Brain microvascular endothelial cell (primary cell): ENCODE data around the gene ACP6.

Experiments used
- DNase-seq: peaks from one replicate; pipeline ENCODE4 v3.0.0-alpha.2; 2020
- H3K27ac ChIP-seq: fragments of 250-450 bp; sonication (Bioruptor Pico); 2 replicates; pipeline ENCODE4 v1.5.1; 2020; ENCODE audit warnings: mild to moderate bottlenecking, moderate library complexity
- H3K27me3 ChIP-seq: fragments of 250-450 bp; sonication (Bioruptor Pico); replicated peaks from 2 replicates; pipeline ENCODE4 v1.5.1; 2020; ENCODE audit warnings: mild to moderate bottlenecking
- H3K36me3 ChIP-seq: fragments of 250-450 bp; sonication (Bioruptor Pico); replicated peaks from 2 replicates; pipeline ENCODE4 v1.5.1; 2020; ENCODE audit warnings: mild to moderate bottlenecking
- H3K4me3 ChIP-seq: 2 replicates; pipeline ENCODE4 v1.5.1; 2011; ENCODE audit warnings: low read depth, mild to moderate bottlenecking, control low read depth, low read length, moderate library complexity
- CTCF ChIP-seq: IDR thresholded peaks from 2 replicates; pipeline ENCODE4 v1.5.1; 2011; ENCODE audit warnings: low read depth, mild to moderate bottlenecking, moderate library complexity, low read length, control low read depth, inconsistent platforms; ENCODE audit errors: missing control alignments
- in situ Hi-C: cut with HindIII; loops from 2 replicates; pipeline ENCODE4 v1.10.0; 2017; ENCODE audit warnings: low sequenced_read_pairs, low pct_ligation_motif_present

Gene ACP6

DNA sequence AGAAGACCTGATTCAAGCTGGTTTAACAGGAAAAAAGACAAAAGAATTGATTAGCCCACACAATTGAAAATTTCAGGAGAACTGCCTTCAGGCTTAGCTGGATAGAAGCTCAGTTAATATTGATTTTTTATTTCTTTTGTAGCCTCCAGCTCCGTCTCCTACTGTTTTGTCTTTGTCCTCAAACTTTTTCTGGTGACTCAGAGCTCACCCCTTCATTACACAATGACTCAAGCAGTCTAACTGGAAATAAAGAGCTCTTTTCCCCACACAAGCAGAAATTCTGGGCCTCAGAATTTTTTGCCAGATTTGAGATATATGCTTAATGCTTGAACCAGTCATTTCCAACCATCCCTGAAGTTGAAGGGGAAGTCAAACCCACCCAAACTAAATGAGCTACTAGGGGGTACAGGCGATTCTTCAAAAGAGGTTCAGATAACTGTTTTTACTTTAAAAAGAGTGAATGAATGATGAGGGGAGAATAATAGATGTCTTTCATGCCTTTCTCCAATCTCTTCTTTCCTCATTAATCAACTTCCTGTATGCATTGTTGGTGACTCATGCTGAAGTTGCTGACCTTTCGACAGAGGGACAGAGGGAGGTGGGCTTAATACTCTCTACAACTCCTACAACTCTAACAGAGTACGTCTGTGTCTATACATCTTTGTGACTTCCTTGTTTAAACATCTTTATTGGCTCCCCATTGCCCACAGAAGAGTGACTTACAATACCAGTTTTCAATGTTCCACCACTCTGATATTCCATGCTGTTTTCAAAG is 6.2 kb upstream of the ACP6 start:
- no peaks in the 10 kb centered on the region for H3K36me3 ChIP-seq
- no peak for TF ChIP-seq CTCF
- H3K27ac ChIP-seq = peak overlapping the region; percentile 98
- H3K4me3 ChIP-seq = no peak overlapping the region
- peak; percentile 82 for DNase-seq
- in situ Hi-C loops = no loop called here
- H3K27me3 ChIP-seq = no peaks in the 10 kb centered on the region

- Histone ChIP-seq H3K36me3 (no peaks in the 10 kb centered on the region), H3K4me3 (no peak overlapping the region), H3K27me3 (no peaks in the 10 kb centered on the region), H3K27ac (no peak overlapping the region)
- in situ Hi-C loops = no loop called here
- no peak for TF ChIP-seq CTCF
- DNase-seq = no peak
These were observed 3.5 kb upstream of the ACP6 start for GRCh38 chr1:147673816-147674215.

DNA sequence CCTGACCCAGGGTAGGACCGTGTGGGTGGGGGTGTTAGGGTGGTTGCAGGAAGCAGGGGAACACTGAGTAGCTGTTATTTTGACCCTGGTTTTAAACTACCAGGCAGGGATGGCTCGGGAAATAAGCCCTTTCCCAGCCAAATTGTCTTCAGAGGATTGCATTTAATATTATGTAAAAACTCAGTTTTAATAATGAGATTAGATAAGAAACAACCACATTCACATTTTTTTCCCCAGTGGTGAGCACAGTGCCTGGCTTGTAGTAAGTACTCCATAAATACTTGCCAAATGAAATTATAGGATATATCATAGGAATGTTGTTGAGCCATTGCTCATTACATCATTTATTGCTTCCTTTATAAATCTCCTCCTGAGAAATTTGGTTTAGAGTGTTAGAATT is 3.1 kb upstream of the ACP6 start:
- in situ Hi-C loops = no loop called here
- Histone ChIP-seq H3K27me3 (no peaks in the 10 kb centered on the region), H3K4me3 (no peak overlapping the region), H3K36me3 (no peaks in the 10 kb centered on the region), H3K27ac (no peak overlapping the region)
- DNase-seq = peak; percentile 56
- no peak for TF ChIP-seq CTCF

DNA sequence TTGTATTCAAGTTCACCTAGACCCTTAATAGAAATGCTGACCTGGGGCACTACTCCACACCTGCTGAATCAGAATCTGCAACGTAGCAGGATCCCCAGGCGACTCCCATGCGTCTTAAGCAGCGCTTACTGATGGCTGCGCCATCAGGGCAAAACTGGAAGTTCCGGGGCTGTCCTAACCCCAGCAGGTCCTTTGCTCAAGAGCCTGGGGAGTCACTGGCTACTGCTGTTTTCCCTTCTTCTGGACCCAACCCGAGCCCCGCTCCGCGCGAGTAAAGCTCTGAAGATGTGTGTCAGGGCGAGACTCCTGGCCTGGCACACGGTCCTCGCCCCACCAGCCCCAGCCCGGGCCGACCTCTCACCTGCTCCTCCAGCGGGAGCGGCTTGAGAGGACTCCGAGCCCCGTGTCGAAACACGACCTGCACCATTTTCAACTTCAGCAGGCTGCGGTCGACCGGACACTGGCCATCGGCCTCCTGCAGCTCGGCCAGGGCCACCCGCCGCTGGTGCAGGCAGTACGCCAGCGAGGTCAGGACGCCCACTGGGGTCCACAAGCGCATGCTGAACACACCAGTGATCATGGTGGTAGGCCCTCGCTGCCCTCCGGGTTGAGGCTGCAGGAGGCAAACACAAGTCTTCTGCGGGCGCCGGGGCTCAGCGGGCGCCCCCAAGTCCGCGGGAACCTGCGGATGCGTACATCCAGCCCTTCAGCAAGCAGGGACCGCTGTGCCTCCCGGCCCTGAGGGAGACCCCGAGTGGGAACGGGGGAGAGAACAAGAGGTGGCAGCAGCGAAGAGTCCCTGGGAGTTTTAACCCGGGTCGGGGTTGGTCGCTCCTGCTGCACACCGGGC is 630 bp downstream of the ACP6 start:
- peak overlapping the region; percentile 79 for H3K4me3 ChIP-seq
- peak; percentile 34 for DNase-seq
- no peaks in the 10 kb centered on the region for H3K27me3 ChIP-seq
- H3K27ac ChIP-seq = no peak overlapping the region
- peak; percentile 7 for TF ChIP-seq CTCF
- in situ Hi-C loops = no loop called here
- H3K36me3 ChIP-seq = no peaks in the 10 kb centered on the region

DNA sequence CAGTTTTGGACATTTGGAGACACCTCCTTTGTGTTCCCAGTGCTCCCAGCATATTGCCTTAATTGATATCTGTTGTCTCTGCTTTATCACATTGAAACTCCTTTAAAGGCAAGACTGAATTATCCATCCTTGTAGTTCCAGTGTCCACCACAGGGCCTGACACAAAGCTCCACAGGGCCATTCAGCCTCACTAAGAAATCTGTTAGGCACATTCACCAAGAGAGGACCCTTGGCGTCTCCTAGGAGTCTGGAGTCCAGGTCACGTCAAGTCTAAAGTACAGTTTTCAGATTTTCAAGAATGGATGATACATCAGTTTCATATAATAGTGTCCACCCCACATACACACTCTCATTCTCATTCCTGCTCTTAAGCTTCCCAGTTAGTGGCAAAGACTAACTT is 4.8 kb downstream of the ACP6 start:
- peak; percentile 19 for DNase-seq
- Histone ChIP-seq H3K27ac (no peak overlapping the region), H3K4me3 (no peak overlapping the region), H3K36me3 (no peaks in the 10 kb centered on the region), H3K27me3 (no peaks in the 10 kb centered on the region)
- TF ChIP-seq CTCF = peak; percentile 58
- in situ Hi-C loops = no loop called here
